Measurements from ENCODE around the gene PLEKHG4. TPM values are rescaled to one million over a fixed set of nuclear protein-coding genes. Genes with fewer than 3 reads are reported as not detected.

Gene PLEKHG4
- polyA plus RNA-seq, 2 of the 4 experiments (the other 2 are of a cell fraction) = 10.0 to 15.9 TPM

DNA sequence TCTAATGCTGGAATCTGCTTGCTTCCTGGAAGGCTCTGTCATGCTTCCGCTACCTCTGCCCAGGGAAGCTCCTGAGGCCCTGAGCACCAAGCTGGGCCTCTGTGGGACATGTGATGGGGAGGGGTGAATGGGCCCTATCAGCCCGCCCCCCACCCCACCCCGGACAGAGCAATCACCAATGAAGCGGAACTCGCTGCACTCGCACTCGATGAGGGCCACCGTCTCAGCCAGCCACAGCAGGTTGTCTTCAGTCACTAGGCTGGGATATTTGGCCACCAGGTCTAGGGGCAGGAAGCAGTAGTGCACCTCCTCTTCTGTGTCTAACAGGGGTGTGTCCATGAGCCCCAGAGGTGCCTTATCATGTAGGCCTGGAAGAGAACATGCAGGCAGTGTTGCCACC is 23.6 kb downstream of the PLEKHG4 start:
- no peak overlapping the region for H3K4me3 ChIP-seq
- POLR2A ChIA-PET = no interaction called here
- WGBS (ENCODE audit: missing lambda C conversion rate) = 85% methylated on average over 6 of the region's 8 CpGs
- no peak overlapping the region for H3K27ac ChIP-seq
- DNase-seq (ENCODE audit: low read depth in 1 of 2, low spot score in 1 of 2) (no peak), FAIRE-seq (no peak), ATAC-seq (peak; percentile 19 to 46; a peak in 2 of 6 replicates)
- no peaks in the 10 kb centered on the region for H3K9me3 ChIP-seq
- H3K4me2 ChIP-seq = no peak overlapping the region
- TF ChIP-seq MYC (IDR thresholded peaks at IDR 0.05; ENCODE audit: borderline replicate concordance, low read length) (no peak), NFE2L2 (conservative IDR thresholded peaks at IDR 0.05; ENCODE audit: low read length) (no peak), ZFP36 (IDR thresholded peaks at IDR 0.05; ENCODE audit: borderline replicate concordance, partially characterized antibody) (no peak), TP53 (CRISPR knock-in tag; IDR thresholded peaks at IDR 0.05) (no peak), EHF (CRISPR knock-in tag; IDR thresholded peaks at IDR 0.05) (no peak), CBX8 (IDR thresholded peaks at IDR 0.05) (no peak), BHLHE40 (IDR thresholded peaks at IDR 0.05; ENCODE audit: low read depth, low read length) (no peak), KDM1A (IDR thresholded peaks at IDR 0.05; ENCODE audit: low read depth) (no peak), MAFK (IDR thresholded peaks at IDR 0.05; ENCODE audit: partially characterized antibody) (no peak), POLR2A (IDR thresholded peaks at IDR 0.05; ENCODE audit: low read length) (no peak), SMC3 (IDR thresholded peaks at IDR 0.05) (no peak)
- TF ChIP-seq, protein P1, sequence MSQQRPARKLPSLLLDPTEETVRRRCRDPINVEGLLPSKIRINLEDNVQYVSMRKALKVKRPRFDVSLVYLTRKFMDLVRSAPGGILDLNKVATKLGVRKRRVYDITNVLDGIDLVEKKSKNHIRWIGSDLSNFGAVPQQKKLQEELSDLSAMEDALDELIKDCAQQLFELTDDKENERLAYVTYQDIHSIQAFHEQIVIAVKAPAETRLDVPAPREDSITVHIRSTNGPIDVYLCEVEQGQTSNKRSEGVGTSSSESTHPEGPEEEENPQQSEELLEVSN (IDR thresholded peaks at IDR 0.05; ENCODE audit: borderline replicate concordance, low read depth) = no peak
- TF ChIP-seq, protein P2, sequence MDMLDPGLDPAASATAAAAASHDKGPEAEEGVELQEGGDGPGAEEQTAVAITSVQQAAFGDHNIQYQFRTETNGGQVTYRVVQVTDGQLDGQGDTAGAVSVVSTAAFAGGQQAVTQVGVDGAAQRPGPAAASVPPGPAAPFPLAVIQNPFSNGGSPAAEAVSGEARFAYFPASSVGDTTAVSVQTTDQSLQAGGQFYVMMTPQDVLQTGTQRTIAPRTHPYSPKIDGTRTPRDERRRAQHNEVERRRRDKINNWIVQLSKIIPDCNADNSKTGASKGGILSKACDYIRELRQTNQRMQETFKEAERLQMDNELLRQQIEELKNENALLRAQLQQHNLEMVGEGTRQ (IDR thresholded peaks at IDR 0.05) = no peak
- TF ChIP-seq, protein P3, sequence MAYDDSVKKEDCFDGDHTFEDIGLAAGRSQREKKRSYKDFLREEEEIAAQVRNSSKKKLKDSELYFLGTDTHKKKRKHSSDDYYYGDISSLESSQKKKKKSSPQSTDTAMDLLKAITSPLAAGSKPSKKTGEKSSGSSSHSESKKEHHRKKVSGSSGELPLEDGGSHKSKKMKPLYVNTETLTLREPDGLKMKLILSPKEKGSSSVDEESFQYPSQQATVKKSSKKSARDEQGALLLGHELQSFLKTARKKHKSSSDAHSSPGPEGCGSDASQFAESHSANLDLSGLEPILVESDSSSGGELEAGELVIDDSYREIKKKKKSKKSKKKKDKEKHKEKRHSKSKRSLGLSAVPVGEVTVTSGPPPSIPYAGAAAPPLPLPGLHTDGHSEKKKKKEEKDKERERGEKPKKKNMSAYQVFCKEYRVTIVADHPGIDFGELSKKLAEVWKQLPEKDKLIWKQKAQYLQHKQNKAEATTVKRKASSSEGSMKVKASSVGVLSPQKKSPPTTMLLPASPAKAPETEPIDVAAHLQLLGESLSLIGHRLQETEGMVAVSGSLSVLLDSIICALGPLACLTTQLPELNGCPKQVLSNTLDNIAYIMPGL (CRISPR knock-in tag; IDR thresholded peaks at IDR 0.05; ENCODE audit: borderline replicate concordance) = no peak
- no peaks in the 10 kb centered on the region for H3K4me1 ChIP-seq
- CTCF ChIA-PET = interaction anchor here (0.6 to 0.7 kb wide), 2 partner anchors 18 to 893 kb away, joined by 3 read pairs; no protein-coding TSS in a partner anchor

DNA sequence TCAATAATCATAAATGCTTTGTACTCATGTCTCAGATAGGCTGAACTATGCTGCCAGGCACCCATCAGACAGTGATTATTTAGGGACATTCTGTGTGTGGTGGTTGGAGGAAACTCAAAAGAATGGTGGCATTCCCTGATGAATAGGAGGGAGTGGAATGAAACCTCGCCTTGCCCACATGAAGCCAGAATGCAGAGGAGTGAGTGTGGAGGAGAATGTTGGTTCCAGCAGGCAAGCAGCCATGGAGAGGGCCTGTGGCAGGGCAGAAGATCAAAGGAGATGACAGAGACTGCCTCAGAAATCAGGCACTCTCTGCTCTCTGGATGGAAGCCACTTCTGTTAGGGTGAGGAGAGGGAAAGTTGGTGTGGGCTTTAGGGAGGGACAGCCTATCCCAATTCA is 24.7 kb downstream of the PLEKHG4 start:
- TF ChIP-seq, protein P2 (IDR thresholded peaks at IDR 0.05) = no peak
- TF ChIP-seq, protein P4, sequence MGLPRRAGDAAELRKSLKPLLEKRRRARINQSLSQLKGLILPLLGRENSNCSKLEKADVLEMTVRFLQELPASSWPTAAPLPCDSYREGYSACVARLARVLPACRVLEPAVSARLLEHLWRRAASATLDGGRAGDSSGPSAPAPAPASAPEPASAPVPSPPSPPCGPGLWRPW (IDR thresholded peaks at IDR 0.05) = no peak
- no peak for TF ChIP-seq TFCP2L1 (CRISPR knock-in tag; IDR thresholded peaks at IDR 0.05)
- no peak for TF ChIP-seq HEYL (CRISPR knock-in tag; IDR thresholded peaks at IDR 0.05)
- TF ChIP-seq FOSB (CRISPR knock-in tag; IDR thresholded peaks at IDR 0.05) = no peak
- TF ChIP-seq SREBF2 (IDR thresholded peaks at IDR 0.05) = no peak
- TF ChIP-seq CEBPB (IDR thresholded peaks at IDR 0.05) = no peak
- TF ChIP-seq BHLHE40 (IDR thresholded peaks at IDR 0.05; ENCODE audit: low read depth, low read length) = no peak
- no peak for TF ChIP-seq ZSCAN20 (CRISPR knock-in tag; IDR thresholded peaks at IDR 0.05)
- no peak for TF ChIP-seq NR3C1 (IDR thresholded peaks at IDR 0.05)
- no peak for TF ChIP-seq FOXS1 (CRISPR knock-in tag; IDR thresholded peaks at IDR 0.05)
- 71% methylated on average over 1 of the region's 1 CpG for WGBS (ENCODE audit: missing lambda C conversion rate)
- DNase-seq (ENCODE audit: low read depth in 1 of 2, low spot score in 1 of 2) = no peak
- no peak overlapping the region for H3K4me3 ChIP-seq
- H3K27ac ChIP-seq = no peak overlapping the region
- no peaks in the 10 kb centered on the region for H3K9me3 ChIP-seq
- H3K4me1 ChIP-seq = no peaks in the 10 kb centered on the region
- ATAC-seq = no peak
- POLR2A ChIA-PET = no interaction called here
- CTCF ChIA-PET = interaction anchor here (0.7 kb wide), 1 partner anchor 19 kb away, joined by 3 read pairs; no protein-coding TSS in a partner anchor
- no peak overlapping the region for H3K4me2 ChIP-seq
- FAIRE-seq = no peak

Data from A549 (cell line).